IPS-15b (cell line): ENCODE results near the gene UNC93B1.
"Not testable (repeated sequence)": the region's sequence is repeated elsewhere in the genome, so short reads cannot be mapped to it uniquely, and the experiment has no call there.

Experiments
- H3K27me3 ChIP-seq: one replicate; pipeline ENCODE4 v1.6.1; 2013; ENCODE audit warnings: low read length; ENCODE audit not compliant: control insufficient read depth, insufficient read depth
- H3K36me3 ChIP-seq: one replicate; pipeline ENCODE4 v1.6.1; 2013; ENCODE audit warnings: low read length; ENCODE audit not compliant: control insufficient read depth, insufficient read depth
- H3K4me1 ChIP-seq: one replicate; pipeline ENCODE4 v1.6.1; 2013; ENCODE audit warnings: mild to moderate bottlenecking, low read length; ENCODE audit not compliant: control insufficient read depth, insufficient read depth
- H3K4me3 ChIP-seq: one replicate; pipeline ENCODE4 v1.5.1; 2013; ENCODE audit warnings: low read depth, low read length
- H3K9ac ChIP-seq: one replicate; pipeline ENCODE4 v1.6.1; 2013; ENCODE audit warnings: low read depth, mild to moderate bottlenecking, low read length
- H3K9me3 ChIP-seq: one replicate; pipeline ENCODE4 v1.6.1; 2013; ENCODE audit warnings: mild to moderate bottlenecking, low read length; ENCODE audit not compliant: control insufficient read depth, insufficient read depth

The UNC93B1 gene

DNA sequence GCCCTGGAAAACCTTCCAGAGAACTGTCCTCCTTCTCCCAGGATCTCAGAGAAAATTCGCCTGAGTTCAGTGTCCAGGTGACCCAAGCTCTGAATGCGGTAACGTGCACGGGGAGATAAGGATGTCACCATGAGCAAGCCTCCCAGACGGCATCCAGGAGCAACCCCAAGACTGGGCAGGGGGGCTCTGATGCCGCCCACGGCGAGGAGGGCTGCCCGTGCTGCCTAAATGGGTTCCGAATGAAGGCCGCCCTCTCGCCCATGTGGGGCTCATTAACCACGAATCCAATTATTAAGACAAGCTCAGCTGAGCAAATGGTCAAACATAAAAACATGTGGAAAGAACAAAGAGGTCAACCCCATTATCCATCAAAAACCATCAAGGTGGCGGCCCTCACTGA lies 49.6 kb downstream of the UNC93B1 start:
- H3K9ac ChIP-seq, H3K27me3 ChIP-seq, H3K4me1 ChIP-seq, H3K4me3 ChIP-seq, H3K9me3 ChIP-seq, H3K36me3 ChIP-seq: not testable (repeated sequence)

DNA sequence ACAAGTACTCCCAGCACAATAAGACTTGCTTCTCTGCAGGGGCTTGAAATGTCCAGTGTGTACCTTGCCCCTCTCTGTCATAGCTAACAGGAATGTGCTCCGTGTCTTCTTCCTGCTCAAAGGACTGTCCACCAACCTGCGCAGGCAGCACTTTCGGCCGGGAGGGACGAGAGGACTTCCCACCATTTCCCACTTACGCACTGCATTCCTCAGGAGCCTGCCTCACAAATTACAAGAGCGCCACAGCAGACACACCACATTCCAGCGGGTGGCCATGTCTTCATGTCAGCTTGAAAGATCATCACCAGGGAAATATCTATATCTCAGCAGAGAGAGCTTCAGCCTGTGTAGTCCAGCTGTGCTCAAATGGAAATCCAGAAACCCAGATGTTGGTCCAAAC lies 53.2 kb downstream of the UNC93B1 start:
- H3K36me3 ChIP-seq, H3K9ac ChIP-seq, H3K27me3 ChIP-seq, H3K4me3 ChIP-seq, H3K9me3 ChIP-seq, H3K4me1 ChIP-seq: not testable (repeated sequence)

DNA sequence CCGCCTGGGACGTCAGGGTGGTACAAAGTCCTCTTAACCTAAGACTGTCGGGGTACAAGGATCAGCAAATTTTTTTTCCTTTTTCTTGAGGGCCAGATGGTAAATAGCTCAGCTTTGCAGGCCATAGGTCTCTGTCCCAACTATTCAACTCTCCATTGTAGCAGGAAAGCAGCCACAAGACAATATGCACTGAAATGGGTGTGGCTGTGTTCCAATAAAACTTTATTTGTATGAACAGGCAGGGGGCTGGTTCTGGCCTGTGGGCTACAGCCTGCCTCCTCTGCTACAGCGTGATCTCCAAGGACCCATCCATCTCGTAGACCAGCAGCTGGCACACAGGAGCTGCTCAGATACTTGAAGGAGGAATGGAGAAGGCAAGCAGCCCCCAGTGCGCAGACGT lies 56.1 kb downstream of the UNC93B1 start:
- not testable (repeated sequence) for H3K9me3 ChIP-seq, H3K4me1 ChIP-seq

DNA sequence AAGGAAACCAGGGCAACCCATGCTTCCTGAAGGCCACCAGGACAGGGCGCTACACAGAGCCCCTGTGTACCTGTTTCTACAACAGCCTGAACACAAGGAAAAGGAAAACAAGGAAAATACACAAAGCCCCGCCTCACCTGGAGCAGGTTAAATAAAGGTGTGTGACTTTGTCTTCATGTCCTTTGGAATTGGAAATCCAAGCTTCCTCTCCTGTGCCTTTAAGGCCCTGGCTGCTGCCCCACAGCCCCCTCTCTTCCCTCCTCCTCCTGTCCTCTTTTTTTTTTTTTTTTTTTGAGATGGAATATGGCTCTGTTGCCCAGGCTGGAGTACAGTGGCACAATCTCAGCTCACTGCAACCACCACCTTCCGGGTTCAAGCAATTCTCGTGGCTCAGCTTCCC lies 57.5 kb downstream of the UNC93B1 start:
- H3K9ac ChIP-seq, H3K4me1 ChIP-seq, H3K4me3 ChIP-seq, H3K36me3 ChIP-seq, H3K27me3 ChIP-seq, H3K9me3 ChIP-seq: not testable (repeated sequence)

More for the DNA sequence above, 56.1 kb downstream of the UNC93B1 start:
- not testable (repeated sequence) for H3K9ac ChIP-seq, H3K36me3 ChIP-seq, H3K4me3 ChIP-seq, H3K27me3 ChIP-seq

DNA sequence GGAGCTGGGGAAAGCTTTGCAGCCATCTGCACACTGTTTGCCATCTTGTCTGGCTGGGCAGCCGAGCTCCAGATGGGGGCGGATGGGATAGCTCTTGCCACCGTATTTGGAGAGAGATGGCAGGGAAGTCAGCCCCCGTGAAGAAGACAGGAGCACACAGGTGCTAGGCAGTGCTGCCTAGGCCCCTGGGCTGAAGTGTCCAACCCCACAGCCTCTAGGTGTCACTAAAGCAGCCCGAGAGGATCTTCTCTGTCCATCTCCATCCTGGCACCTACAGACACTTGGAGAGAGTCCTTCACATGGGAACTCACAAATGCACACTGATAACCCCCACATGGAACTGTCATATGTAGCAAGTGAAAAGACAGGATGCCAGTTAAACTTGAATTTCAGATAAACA lies 60.5 kb downstream of the UNC93B1 start:
- H3K4me3 ChIP-seq, H3K9ac ChIP-seq, H3K9me3 ChIP-seq, H3K27me3 ChIP-seq, H3K36me3 ChIP-seq, H3K4me1 ChIP-seq: not testable (repeated sequence)
